Measurements from ENCODE around the gene CROCC. TPM values are rescaled to one million over a fixed set of nuclear protein-coding genes. Genes with fewer than 3 reads are reported as not detected.
"Not testable (repeated sequence)": the region's sequence is repeated elsewhere in the genome, so short reads cannot be mapped to it uniquely, and the experiment has no call there.

The CROCC gene
- total RNA-seq, 4 donors from 2014 or later, result 15.2 to 33.1 (median 22.1) TPM

GRCh38 chr1:16913181-16913832, 8.4 kb upstream of the CROCC start:
- DNase-seq, result peak; percentile 87 to 94
- Histone ChIP-seq H3K36me3 (no peaks in the 10 kb centered on the region), H3K27ac (peak overlapping the region; percentile 10 to 68 (median 59)), H3K27me3 (no peaks in the 10 kb centered on the region), H3K9me3 (no peaks in the 10 kb centered on the region), H3K4me1 (peaks cover 15 to 16% of the 10 kb centered on the region in 2 donors), H3K4me3 (replicated peaks in 1 of 3) (peak overlapping the region in 1 of 3 donors; percentile 29)
- peak in 1 of 6 experiments; percentile 19 for TF ChIP-seq CTCF (IDR thresholded peaks at IDR 0.05)
- no peak for TF ChIP-seq POLR2A (IDR thresholded peaks at IDR 0.05)
- WGBS, 2 donors, result 37 to 39% methylated on average over 36 of the region's 36 CpGs
- intact Hi-C loops (cut with DNase I), result no loop called here

DNA sequence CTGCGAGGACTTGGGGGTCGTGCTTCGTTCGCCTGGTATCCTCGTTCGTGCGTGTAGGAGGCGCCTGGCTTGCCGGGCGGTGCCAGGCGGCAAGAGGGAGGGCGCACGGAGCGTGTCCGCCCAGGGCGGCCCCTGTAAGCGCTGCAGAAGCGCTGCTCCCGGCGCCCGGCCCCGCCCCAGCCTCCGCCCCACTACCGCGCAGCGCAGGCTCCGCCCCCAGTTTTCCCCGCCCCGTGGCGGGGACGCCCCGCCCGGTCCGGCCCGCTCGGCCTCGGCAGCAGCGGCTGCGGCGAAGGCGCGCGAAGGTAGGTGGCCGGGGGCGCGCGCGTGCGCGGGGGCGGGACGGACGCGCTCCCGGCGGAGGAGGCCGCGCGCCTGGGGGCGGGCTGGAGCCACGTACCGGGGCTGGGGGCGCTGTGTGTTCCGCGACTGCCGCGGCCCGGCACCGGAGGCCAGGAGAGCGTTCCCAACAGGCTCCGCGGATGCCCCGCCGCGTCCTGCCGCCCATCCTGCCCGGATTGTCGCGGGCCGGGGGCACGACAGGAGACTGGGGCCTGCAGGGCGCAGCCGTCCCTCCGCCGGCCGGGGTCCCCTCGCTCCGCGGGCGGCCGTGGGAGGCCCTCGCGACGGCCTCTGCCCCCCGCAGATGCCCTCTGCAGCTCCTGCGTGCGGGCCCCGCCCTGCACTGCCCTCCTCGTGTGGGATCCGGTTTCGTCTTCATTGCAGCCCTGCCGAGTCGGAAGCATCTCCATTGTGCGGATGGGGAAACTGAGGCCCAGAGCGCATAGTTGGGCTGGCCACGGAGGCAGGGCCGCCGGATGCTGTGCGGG, 7.7 kb upstream of the CROCC start:
- peak; percentile 96 to 97 for DNase-seq
- 1% methylated on average over 58 to 86 of the region's 109 CpGs for WGBS, 2 donors
- H3K27me3 ChIP-seq, result no peaks in the 10 kb centered on the region
- intact Hi-C loops (cut with DNase I), result no loop called here
- H3K4me3 ChIP-seq (replicated peaks in 1 of 3), result peak overlapping the region; percentile 54 to 95 (median 86)
- no peaks in the 10 kb centered on the region for H3K9me3 ChIP-seq
- H3K36me3 ChIP-seq, result no peaks in the 10 kb centered on the region
- peak; percentile 55 to 85 for TF ChIP-seq POLR2A (IDR thresholded peaks at IDR 0.05)
- peak in 2 of 6 experiments; percentile 10 to 26 for TF ChIP-seq CTCF (IDR thresholded peaks at IDR 0.05)
- peaks cover 15 to 16% of the 10 kb centered on the region in 2 donors for H3K4me1 ChIP-seq
- peak overlapping the region; percentile 46 to 81 (median 80) for H3K27ac ChIP-seq

DNA sequence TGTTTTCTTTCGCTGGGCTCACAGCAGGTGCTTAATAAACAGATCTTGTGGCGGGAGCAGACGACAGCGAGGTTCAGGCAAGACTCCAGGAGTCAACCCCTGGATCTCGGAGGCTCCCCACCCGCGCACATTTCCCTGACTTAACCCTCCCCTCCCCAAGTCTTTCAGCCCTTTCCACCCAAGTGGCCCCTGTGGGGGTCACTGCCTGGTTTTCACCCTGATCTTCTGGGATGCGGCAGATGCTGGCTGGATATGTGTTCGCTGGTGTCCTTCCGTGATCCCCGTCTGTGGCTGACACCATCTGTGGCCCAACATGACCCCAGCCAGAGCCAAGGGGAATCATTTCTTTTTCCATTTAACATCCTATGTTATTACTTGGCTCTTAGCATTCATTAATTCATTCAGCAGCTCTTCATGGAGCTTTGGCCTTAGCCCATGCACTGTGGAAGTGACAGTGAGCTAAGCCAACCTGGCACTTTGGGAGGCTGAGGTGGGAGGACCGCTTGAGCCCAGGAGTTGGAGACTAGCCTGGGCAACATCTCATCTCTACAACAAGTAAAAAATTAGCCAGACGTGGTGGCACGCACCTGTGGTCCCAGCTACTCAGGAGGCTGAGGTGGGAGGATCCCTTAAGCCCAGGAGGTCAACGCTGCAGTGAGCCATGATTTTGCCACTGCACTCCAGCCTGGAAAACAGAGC, 6.7 kb upstream of the CROCC start:
- H3K27ac ChIP-seq; H3K36me3 ChIP-seq; H3K9me3 ChIP-seq; intact Hi-C loops (cut with DNase I); H3K27me3 ChIP-seq; DNase-seq: not testable (repeated sequence)
- peak overlapping the region in 1 of 3 donors; percentile 86 for H3K4me3 ChIP-seq (replicated peaks in 1 of 3)
- 60 to 62% methylated on average over 15 of the region's 15 CpGs for WGBS, 2 donors
- peaks cover 15 to 16% of the 10 kb centered on the region in 2 donors for H3K4me1 ChIP-seq

GRCh38 chr1:16915627-16915973, 6.1 kb upstream of the CROCC start:
- TF ChIP-seq POLR2A (IDR thresholded peaks at IDR 0.05) (no peak), CTCF (IDR thresholded peaks at IDR 0.05) (no peak)
- intact Hi-C loops (cut with DNase I), result no loop called here
- Histone ChIP-seq H3K36me3 (no peaks in the 10 kb centered on the region), H3K4me1 (peaks cover 10 to 16% of the 10 kb centered on the region in 2 donors), H3K9me3 (no peaks in the 10 kb centered on the region), H3K27me3 (no peaks in the 10 kb centered on the region), H3K27ac (no peak overlapping the region), H3K4me3 (replicated peaks in 1 of 3) (no peak overlapping the region)
- 79 to 91% methylated on average over 4 of the region's 4 CpGs for WGBS, 2 donors
- no peak for DNase-seq

- DNase-seq; intact Hi-C loops (cut with DNase I); H3K27me3 ChIP-seq; H3K27ac ChIP-seq; H3K9me3 ChIP-seq; H3K36me3 ChIP-seq; H3K4me3 ChIP-seq (replicated peaks in 1 of 3): not testable (repeated sequence)
- H3K4me1 ChIP-seq, result peaks cover 11 to 19% of the 10 kb centered on the region in 2 donors
- 78 to 81% methylated on average over 10 of the region's 10 CpGs for WGBS, 2 donors
Observed at GRCh38 chr1:16916036-16916880, 5.5 kb upstream of the CROCC start.

Measured in thyroid gland (tissue), 4 donors.